EH (cell line): ENCODE results near the gene OGDH.
"Not testable (repeated sequence)": the region's sequence is repeated elsewhere in the genome, so short reads cannot be mapped to it uniquely, and the experiment has no call there.

Source experiments
- DNase-seq: peaks from one replicate; pipeline ENCODE4 v3.0.0-alpha.2; 2015; ENCODE audit warnings: low read depth

The OGDH gene

GRCh38 chr7:44673324-44673723, 66.9 kb downstream of the OGDH start:
- DNase-seq, result no peak

- DNase-seq, result no peak
Measured at GRCh38 chr7:44673771-44674170, 67.3 kb downstream of the OGDH start.

- no peak for DNase-seq
Measured at GRCh38 chr7:44674381-44674780, 68.0 kb downstream of the OGDH start.

GRCh38 chr7:44676776-44677175, 70.3 kb downstream of the OGDH start:
- DNase-seq, result no peak

GRCh38 chr7:44678101-44678470, 71.7 kb downstream of the OGDH start:
- peak; percentile 43 for DNase-seq

- peak; percentile 84 for DNase-seq
Measured at GRCh38 chr7:44678471-44679179, 72.2 kb downstream of the OGDH start.

GRCh38 chr7:44681645-44682044, 75.2 kb downstream of the OGDH start:
- no peak for DNase-seq

GRCh38 chr7:44685723-44686122, 79.3 kb downstream of the OGDH start:
- DNase-seq, result no peak

- no peak for DNase-seq
Measured at GRCh38 chr7:44689427-44689826, 83.0 kb downstream of the OGDH start.

GRCh38 chr7:44693641-44694313, 87.3 kb downstream of the OGDH start:
- peak; percentile 91 for DNase-seq

- no peak for DNase-seq
Measured at GRCh38 chr7:44694326-44694725, 87.9 kb downstream of the OGDH start.

GRCh38 chr7:44694766-44695165, 88.3 kb downstream of the OGDH start:
- no peak for DNase-seq

GRCh38 chr7:44695756-44696155, 89.3 kb downstream of the OGDH start:
- DNase-seq, result no peak

- DNase-seq, result no peak
Measured at GRCh38 chr7:44696728-44697127, 90.3 kb downstream of the OGDH start.

- no peak for DNase-seq
Measured at GRCh38 chr7:44697136-44698045, 91.0 kb downstream of the OGDH start.

- no peak for DNase-seq
Measured at GRCh38 chr7:44698046-44698580, 91.7 kb downstream of the OGDH start.

GRCh38 chr7:44699598-44699997, 93.2 kb downstream of the OGDH start:
- DNase-seq, result not testable (repeated sequence)

GRCh38 chr7:44700322-44700721, 93.9 kb downstream of the OGDH start:
- no peak for DNase-seq

GRCh38 chr7:44703391-44703790, 97.0 kb downstream of the OGDH start:
- DNase-seq, result not testable (repeated sequence)

GRCh38 chr7:44703921-44704320, 97.5 kb downstream of the OGDH start:
- no peak for DNase-seq

- DNase-seq, result no peak
Measured at GRCh38 chr7:44705434-44705833, 99.0 kb downstream of the OGDH start.

GRCh38 chr7:44706788-44707557, 100.5 kb downstream of the OGDH start:
- no peak for DNase-seq
